ENCODE measurements around the gene TSPAN9.

DNA sequence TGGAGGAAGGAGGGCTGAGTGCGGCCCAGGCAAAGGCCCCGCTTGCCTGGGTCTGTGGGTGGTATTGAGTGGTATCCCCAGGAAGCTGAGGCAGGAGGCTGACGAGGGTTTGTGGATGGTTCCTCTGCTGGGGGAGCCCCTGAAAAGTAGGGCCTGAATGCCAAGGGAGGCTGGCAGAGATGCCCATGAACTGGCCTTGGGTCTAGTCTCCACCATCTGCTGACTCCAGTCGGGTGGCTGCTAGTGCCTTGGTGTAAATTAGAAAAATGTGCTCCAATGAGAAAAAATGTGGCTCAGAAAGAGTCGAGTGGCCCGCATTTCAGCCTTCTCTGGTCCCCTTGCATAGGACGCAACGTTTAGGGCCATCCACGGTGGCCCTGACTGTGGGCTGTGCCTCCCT is 232.6 kb downstream of the TSPAN9 start:
- TF ChIP-seq, protein P1, sequence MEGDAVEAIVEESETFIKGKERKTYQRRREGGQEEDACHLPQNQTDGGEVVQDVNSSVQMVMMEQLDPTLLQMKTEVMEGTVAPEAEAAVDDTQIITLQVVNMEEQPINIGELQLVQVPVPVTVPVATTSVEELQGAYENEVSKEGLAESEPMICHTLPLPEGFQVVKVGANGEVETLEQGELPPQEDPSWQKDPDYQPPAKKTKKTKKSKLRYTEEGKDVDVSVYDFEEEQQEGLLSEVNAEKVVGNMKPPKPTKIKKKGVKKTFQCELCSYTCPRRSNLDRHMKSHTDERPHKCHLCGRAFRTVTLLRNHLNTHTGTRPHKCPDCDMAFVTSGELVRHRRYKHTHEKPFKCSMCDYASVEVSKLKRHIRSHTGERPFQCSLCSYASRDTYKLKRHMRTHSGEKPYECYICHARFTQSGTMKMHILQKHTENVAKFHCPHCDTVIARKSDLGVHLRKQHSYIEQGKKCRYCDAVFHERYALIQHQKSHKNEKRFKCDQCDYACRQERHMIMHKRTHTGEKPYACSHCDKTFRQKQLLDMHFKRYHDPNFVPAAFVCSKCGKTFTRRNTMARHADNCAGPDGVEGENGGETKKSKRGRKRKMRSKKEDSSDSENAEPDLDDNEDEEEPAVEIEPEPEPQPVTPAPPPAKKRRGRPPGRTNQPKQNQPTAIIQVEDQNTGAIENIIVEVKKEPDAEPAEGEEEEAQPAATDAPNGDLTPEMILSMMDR (IDR thresholded peaks at IDR 0.05): no peak
- TF ChIP-seq POLR2A (IDR thresholded peaks at IDR 0.05): no peak

Data from testis (tissue), 2 donors.